HG03095 (cell line): ENCODE results near the gene NUTM2F.
"Not testable (repeated sequence)": the region's sequence is repeated elsewhere in the genome, so short reads cannot be mapped to it uniquely, and the experiment has no call there.

Experiments used
- ATAC-seq: cut with Tn5 transposase; IDR thresholded peaks from one replicate; pipeline ENCODE4 v1.9.1; 2021; ENCODE audit warnings: moderate library complexity; ENCODE audit not compliant: unreplicated experiment

NUTM2F gene, protein sequence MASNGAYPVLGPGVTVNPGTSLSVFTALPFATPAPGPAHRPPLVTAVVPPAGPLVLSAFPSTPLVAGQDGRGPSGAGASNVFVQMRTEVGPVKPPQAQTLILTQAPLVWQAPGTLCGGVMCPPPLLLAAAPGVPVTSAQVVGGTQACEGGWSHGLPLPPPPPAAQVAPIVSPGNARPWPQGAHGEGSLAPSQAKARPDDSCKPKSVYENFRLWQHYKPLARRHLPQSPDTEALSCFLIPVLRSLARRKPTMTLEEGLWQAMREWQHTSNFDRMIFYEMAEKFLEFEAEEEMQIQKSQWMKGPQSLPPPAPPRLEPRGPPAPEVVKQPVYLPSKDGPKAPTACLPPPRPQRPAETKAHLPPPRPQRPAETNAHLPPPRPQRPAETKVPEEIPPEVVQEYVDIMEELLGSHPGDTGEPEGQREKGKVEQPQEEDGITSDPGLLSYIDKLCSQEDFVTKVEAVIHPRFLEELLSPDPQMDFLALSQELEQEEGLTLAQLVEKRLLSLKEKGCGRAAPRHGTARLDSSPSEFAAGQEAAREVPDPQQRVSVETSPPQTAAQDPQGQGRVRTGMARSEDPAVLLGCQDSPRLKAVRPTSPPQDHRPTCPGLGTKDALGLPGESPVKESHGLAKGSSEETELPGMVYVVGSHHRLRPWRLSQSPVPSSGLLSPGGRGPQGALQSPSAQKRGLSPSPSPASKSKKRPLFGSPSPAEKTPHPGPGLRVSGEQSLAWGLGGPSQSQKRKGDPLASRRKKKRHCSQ

DNA sequence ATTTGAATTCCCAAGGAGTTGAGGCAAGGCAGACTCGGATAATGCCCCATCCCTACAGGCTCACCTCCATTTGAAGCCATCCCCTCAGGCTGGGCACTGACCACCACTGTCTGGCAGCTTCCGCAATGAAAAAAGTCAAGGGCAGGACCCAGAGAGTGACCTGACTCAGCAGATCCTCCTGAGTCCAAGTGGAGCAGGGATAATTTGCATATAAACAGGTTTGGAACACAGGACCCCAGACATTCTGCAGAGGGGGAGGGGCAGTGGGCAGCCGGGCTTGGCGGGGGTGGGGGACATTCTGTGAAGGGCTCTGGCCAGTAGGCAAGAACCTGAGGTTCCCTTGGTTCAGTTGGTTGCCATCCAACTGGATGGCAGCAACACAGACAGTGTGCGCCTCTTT lies at the start of gene NUTM2F:
TSS of gene NUTM2F (minus strand) at position 101 of the 400 bp plus-strand sequence. CDS start at position 80, 21 bp downstream.
- ATAC-seq, result not testable (repeated sequence)

DNA sequence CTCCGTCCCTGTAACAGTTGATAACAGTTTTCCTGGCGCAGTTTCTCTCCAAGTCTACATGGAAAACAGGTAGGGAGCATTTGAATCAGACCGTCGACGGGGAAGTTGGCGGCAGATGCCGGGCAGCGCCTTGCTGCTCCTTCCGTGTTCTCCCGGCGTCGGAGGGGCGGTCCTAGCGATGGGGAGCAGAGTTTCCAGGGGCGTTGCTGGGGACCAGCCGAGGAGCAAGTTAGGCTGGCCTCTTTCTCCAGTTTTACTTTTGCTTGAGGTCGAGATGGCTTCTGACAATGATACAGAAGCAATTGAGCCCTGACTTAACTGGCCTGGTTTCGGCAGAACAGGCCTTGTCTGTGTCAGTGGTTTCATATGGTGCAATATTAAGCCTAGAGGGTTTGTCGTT lies 46.8 kb upstream of the NUTM2F start:
- ATAC-seq, result peak; percentile 53

GRCh38 chr9:94374176-94375056 lies 46.0 kb upstream of the NUTM2F start:
- peak; percentile 84 for ATAC-seq

GRCh38 chr9:94373779-94374175 lies 45.3 kb upstream of the NUTM2F start:
- not testable (repeated sequence) for ATAC-seq

DNA sequence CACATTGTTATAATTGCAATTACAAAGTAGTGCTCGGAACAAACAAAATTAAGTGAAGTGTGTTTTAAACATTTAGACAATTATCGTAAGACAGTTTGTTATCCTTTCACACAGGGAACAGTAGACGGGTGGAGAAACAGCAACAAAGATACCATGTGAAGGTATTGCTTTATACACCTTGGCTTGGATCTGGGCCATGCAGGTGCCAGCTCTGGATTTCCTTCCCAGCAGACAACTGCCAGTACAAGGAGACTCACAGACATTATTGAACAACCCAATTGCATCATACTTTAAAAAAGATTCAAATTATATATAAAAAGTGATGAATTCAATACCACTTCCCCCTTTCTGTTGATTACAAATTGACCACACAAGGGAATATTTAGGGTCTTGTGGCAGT lies 41.8 kb upstream of the NUTM2F start:
- not testable (repeated sequence) for ATAC-seq

- ATAC-seq, result not testable (repeated sequence)
These were observed 35.7 kb upstream of the NUTM2F start for GRCh38 chr9:94364093-94364614.

DNA sequence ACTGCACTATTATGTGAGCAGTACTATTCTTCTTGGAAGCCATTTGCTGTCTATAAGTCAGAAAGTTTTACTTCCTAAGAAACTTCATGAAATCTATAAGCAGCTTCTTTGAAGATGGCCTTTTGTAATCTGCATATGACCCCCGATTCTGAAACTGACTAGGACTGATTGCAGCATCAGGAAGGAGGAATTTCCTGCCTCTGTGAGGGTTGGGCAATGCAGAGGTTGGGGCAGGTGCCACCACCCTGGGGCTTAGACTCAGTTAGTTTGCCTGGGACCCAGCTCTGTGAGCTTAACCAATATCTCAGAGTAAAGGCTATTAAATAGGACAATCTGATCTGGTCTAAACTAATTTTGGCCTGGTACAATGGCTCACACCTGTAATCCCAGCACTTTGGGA lies 28.7 kb upstream of the NUTM2F start:
- ATAC-seq, result not testable (repeated sequence)

GRCh38 chr9:94351901-94352723 lies 23.7 kb upstream of the NUTM2F start:
- not testable (repeated sequence) for ATAC-seq

DNA sequence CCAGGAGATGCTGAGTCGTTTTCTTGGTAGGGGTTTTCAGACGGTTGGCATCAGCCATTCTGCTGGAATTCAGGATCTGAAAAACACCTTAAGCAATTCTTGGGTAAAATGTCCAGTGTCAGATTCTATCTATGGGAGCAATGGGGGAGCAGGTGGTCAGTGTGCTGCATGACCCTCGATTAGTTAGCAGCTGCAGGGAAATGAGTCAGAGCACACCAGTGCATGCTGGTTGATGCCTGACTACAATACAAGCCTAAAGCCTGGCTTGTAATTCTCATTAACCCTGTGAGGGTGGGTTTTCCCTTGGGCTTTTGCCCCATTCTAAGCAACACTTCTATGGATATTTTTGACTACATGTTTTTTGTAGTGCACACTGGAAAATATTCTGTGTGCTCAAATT lies 20.3 kb upstream of the NUTM2F start:
- ATAC-seq, result not testable (repeated sequence)

DNA sequence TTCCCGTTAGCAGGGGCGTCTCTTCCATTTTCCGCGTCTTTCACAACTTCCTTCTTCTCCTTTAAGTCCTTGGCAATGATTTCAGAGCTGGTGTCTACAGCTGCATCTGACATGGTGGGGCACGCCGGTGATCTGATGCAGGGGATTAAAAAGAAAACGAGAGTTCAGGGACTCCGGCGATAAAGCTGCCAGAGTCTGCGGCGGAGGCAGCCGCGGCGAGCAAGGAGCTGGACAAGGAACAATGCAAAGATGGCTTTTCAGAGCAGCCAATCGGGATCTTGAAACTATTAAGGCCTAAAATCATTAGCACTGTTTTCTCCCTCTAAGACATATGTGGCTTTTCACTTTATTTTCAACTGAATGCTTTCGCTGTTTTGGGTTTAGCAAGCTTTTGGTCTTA lies 19.0 kb upstream of the NUTM2F start:
- ATAC-seq, result not testable (repeated sequence)

GRCh38 chr9:94341703-94342102 lies 13.3 kb upstream of the NUTM2F start:
- ATAC-seq, result not testable (repeated sequence)

DNA sequence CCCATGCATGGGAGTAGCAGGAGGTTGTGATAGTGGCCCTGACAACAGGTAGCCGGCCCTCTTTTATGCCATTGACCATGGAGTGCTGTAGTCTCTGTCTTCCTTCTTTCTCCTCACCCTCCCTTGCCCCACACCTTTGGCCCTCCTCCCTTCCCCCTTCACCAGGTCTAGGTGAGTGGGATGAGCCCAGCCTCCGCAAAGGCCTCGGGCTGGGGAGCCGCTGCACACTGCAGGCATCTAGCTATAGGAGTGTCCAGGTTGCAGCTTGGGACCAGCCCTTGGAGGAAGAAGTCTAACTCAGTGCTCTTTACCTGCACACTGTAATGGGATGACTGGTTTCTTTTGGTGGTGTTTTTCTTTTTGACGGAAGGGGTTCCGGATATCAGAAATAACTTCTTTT lies 12.3 kb upstream of the NUTM2F start:
- ATAC-seq, result not testable (repeated sequence)

- ATAC-seq, result not testable (repeated sequence)
These were observed 11.2 kb upstream of the NUTM2F start for GRCh38 chr9:94339657-94340056.

DNA sequence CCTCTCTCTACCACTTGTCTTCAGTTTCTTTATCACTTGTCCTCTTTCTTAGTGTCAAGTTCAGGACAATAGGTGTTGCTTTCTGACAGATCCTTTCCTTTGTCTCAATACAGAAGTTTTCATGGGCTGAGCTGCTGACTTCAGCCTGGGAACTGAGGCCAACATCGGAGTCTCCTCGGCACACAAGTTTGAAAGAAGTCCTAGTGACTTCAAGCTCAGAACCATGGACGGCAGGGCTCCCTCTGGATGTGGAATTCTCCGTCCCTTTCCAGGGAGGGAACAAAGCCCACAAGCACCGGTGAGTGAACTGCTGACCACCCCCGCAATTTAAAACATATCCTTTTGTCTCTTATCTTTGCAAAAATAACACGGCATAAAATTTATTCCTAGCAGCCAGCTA lies 10.3 kb upstream of the NUTM2F start:
- not testable (repeated sequence) for ATAC-seq

DNA sequence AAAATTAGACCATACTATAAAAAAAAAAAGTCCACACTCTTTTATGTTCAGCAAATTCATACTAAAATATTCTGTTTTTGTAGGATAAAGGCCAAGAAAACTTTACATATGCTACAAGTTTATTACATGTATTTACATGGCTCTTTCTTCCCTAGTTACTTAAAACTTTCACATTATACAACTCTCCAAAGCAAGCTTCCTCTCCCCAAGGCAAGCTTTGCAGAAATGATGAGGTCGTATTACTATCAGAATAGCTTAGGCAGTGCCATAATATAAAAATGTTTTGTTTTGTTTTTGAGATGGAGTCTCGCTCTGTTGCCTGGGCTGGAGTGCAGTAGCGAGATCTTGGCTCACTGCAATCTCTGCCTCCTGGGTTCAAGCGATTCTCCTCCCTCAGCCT lies 8.0 kb upstream of the NUTM2F start:
- not testable (repeated sequence) for ATAC-seq

- not testable (repeated sequence) for ATAC-seq
These were observed 2.9 kb downstream of the NUTM2F start for GRCh38 chr9:94325583-94325982.

GRCh38 chr9:94323153-94323798 lies 5.2 kb downstream of the NUTM2F start:
- ATAC-seq, result not testable (repeated sequence)

- ATAC-seq, result not testable (repeated sequence)
These were observed 6.0 kb downstream of the NUTM2F start for GRCh38 chr9:94322342-94322940.
